Activated CD8-positive, alpha-beta memory T cell treated with anti-CD3 and anti-CD28 coated beads, Interleukin-2, amount 50 U/mL, for 24 hours (primary cell): ENCODE results near the gene RNFT2.

Source experiments
- DNase-seq: peaks from one replicate; pipeline ENCODE4 v3.0.0-alpha.2; 2020; ENCODE audit errors: extremely low read depth

Gene RNFT2

DNA sequence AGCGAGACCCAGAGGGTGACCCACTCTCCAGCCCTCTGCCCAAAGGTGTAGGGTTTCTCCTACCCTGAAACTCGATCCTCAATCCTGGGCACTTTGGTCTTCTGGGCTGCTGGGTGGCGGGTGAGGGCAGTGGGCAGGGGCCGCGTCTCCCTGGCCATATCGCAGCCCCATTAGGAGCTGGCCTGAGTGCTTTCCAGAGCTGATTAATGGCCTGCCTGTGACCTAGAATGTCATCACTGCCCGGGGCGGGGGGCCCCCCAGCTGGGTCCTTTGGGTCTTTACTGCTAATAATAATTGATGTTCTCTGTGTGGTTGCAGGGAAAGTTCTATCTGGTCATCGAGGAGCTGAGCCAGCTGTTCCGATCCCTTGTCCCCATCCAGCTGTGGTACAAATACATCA, 95.4 kb downstream of the RNFT2 start:
- DNase-seq: no peak

DNA sequence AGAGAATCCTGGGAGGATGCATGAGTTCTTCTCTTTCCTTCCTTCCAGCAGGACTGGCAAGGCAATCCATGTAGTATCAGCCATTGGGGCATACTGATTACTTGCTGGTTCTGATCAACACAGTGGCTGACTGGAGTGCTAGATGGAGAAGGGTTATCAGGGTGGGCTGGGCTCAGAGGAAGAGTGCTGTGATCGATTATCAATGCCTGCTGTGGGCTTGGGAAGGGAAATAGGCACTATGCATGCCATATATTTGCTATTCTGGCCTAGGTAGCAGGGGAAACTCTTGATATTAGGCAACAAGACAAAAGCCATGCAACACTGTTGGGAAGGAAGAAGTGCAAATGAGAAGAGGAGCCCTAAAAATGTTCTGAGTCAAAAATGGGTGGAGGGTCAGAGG, 97.4 kb downstream of the RNFT2 start:
- no peak for DNase-seq

DNA sequence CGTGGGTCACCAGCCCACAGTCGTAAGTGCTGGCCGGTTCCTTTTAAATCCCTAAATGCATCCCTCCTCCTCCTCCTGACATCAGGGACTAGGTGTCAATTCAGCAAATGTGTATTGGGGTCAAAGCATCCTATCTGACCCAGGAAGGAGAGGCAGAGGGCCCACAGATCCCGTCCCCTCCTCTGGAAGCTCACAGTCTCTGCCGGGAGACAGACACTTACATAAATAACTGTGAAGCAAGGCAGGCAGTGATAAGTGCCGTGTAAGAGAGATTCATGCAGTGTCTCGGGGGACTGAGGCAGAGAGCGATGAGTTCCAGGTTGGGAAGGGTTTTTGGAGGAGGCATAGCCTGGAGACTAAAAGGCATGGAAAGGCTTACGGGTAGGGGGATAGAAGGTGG, 99.0 kb downstream of the RNFT2 start:
- no peak for DNase-seq

DNA sequence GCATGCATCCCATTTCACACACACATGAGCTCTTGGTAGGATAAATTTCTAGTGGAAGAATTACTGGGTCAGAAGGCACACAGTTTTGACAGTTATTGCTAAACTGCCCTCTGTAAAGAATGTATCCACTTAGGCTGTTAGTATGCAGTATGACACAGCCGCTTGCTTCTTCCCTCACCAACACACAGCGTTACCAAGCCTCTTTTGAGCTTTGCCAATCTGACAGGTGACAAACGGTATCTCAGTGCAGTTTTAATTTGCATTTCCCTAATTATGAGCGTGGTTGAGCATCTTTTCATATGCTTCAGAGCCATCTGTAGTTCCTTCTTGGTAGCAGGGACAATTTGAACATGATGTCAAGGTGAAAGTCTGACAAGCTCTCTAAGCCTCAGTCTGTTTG, 100.2 kb downstream of the RNFT2 start:
- DNase-seq: no peak

DNA sequence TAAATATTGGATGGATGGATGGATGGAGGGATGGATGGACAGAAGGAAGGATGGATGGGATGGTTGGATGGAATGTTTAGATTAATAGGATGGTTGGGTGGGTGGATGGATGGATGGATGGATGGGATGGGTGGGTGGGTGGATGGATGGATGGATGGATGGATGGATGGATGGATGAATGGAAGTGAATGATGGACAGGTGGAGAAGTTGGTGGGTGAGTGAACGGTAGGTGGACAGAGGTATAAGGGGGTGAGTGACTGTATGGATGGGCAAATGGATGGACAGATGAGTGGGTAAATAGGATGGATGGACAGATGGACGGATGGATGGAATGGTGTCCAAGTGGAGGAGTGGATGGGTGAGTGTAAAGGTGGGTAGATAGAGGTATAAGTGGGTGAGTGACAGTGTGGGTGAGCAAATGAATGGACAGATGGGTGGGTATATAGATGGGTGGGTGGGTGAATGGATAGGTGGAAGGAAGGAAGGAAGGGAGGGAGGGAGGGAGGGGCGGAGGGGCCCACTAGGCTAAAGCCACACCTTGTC, 101.2 kb downstream of the RNFT2 start:
- no peak for DNase-seq

DNA sequence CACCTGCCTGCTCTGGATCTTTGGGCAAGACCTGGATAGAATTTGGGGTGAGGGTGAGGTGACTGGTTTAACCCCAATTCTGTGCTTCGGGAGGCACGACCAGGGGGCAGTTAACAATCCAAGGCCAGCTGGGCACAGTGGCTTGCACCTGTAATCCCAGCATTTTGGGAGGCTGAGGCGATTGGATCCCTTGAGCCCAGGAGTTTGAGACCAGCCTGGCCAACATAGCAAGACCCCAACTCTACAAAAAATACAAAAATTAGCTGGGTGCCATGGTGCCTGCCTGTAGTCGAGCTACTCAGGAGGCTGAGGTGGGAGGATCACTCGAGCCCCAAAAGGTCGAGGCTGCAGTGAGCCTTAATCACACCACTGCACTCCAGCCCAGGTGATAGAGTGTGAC, 105.0 kb downstream of the RNFT2 start:
- DNase-seq: no peak

DNA sequence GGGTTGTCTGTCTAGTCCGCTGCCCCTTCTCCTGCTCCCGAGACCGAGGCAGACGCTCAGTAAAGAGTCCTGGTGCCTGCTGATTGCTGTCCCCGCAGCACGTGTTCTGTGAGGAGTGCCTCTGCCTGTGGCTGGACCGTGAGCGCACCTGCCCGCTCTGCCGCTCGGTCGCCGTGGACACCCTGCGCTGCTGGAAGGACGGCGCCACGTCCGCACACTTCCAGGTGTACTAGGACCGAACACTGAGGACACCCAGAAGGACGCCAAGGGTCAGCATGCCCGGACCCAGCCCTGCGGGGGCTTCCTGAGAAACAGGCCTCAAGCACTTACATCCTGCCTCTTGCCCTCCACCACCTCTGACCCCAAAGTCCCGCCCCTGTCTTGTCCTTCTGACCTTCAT, 111.1 kb downstream of the RNFT2 start:
- DNase-seq: no peak

DNA sequence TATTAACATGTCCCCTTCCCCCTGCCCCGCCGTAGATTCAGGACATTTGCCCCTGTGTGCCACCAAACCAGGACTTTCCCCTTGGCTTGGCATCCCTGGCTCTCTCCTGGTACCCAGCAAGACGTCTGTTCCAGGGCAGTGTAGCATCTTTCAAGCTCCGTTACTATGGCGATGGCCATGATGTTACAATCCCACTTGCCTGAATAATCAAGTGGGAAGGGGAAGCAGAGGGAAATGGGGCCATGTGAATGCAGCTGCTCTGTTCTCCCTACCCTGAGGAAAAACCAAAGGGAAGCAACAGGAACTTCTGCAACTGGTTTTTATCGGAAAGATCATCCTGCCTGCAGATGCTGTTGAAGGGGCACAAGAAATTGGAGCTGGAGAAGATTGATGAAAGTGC, 114.2 kb downstream of the RNFT2 start:
- DNase-seq: no peak

DNA sequence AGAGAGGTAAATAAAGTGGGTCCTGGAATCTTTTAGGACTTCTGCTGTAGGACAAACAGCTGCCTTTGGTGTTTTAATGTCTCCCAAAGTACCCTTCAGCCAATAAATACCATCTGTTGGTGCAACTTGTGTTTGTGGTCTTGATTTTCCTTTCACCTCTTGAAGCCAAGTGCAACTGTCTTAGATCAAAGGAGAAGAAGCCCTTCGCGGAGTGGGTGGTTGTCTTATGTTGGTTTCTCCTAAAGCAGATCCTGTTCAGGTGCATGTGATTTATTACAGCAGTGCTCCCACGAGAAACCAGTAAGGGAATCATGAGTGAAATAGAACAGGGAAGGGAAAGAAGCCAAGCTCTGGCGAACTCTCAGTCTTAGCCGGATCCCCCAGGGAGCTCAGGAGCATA, 115.4 kb downstream of the RNFT2 start:
- DNase-seq: no peak

DNA sequence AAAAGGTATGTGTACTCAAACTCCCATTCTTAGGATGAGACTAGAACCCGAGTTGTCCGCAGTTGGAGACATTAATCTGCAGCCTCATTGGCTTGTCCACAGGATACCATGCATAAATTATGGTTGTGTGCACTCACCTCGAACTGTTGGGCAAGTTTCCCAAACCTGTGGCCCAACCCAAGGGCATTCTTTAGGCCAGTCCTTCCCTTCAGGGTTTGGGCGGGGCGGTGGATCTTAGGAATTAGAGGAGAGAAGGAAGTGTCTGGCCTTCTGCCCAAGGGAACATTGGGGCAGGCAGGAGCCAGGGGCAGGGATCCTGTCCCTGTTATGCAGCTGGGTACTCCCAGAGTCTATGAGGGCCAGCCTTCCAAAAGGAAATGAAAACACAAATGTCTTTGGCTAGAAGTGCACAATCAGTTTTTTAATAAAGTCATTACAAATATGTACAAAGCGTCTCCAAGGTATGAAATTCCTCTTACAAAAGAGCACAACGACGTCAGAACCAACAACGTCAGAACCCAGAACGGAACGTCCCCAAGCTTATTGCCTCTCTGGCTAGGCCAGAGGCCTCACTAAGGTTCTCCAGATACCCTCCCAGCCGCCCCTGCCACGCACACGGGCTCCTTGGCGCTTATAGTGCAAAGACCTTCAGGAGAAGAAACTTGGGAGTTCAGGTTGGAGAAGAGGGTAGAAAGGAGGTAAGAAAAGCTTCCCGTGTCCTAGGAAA, 117.8 kb downstream of the RNFT2 start:
- no peak for DNase-seq

DNA sequence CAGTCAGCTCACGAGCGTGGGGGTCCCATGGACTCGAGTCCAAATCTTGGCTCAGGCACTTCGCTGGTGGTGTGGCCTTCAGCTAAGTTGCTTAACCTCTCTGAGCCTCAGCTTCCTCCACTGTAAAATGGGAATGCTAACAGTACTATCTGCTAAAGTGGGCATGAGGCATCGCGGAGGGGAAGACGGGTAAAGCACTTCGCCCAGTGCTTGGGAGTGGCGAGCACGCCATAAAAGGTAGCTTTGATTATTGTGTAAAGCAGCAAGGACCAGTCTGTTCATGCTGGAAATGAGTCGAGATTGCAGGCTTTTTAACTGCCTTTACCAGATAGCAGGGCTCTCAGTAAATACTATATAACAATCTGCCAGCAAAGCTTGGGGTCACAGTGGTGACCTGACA, 118.6 kb downstream of the RNFT2 start:
- DNase-seq: no peak

DNA sequence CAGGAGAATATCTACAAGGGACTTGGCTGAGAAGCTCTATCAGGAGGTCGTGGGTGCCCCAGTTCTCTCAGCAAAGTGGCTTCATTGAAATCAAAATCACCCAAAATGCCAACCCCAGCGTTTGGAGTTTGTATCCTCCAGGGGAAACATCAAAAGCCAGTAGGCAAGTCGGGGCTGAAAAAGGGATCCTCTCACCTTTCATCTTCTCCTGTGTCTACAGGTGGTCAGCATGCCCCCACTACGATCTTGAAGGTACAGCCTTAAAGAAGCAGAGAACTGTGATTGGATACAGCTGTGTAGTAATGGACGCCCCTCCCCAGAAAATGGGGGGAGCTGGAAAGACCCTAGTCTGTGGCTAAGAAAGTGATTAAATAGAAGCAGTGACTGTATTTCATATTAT, 121.0 kb downstream of the RNFT2 start:
- DNase-seq: no peak

DNA sequence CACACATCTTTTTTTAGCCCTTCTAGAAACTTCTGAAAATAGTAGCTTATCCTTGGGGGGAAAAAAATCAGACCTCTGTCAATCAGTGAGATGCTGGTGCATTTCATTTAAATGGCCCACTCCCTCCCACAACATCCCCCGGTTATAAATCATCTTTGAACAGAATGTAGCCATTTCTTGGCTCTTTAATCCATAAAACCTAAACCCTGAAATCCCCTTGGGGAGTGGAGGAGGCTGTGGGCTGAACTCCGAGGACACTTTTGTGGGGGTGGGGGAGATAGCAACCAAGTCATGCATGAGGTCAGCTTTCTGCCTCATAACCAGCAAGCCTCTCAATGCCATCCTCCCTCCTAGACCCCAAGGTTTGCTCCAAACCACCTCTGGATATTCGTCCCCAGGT, 122.1 kb downstream of the RNFT2 start:
- DNase-seq: no peak

DNA sequence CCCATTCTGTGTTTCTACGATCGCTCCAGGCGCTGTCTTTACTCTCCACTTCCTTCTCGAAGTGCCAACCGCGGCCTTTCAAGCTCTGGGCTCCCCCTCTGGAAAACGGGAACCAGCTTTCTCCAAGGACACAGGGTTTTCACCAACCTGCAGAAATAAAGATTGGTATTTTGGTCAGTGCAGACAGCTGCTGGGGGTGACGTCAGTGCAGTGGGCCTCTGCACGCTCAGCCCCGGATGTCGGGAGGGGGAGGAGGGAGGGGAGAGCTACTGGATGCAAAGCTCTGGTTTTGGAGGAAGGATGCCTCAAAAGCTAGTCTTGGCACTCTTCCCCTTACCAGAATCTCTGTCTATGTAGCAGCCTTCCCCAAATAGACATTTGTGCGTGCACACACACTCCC, 123.2 kb downstream of the RNFT2 start:
- no peak for DNase-seq

DNA sequence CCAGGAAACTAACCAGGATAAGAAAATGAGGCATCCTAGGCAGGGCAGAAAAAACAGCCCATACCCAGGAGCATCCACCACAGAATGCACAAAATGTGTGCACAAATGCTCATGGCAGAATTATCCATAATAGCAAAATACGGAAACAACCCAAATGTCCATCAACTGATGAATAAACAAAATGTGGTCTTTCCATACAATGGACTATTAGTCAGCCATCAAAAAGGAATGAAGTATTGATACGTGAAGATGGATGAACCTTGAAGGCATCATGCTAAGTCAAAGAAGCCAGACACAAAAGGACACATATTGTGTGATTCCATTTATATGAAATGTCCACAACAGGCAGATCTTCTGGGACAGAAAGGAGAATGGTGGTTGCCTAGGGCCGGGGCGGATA, 124.1 kb downstream of the RNFT2 start:
- no peak for DNase-seq

DNA sequence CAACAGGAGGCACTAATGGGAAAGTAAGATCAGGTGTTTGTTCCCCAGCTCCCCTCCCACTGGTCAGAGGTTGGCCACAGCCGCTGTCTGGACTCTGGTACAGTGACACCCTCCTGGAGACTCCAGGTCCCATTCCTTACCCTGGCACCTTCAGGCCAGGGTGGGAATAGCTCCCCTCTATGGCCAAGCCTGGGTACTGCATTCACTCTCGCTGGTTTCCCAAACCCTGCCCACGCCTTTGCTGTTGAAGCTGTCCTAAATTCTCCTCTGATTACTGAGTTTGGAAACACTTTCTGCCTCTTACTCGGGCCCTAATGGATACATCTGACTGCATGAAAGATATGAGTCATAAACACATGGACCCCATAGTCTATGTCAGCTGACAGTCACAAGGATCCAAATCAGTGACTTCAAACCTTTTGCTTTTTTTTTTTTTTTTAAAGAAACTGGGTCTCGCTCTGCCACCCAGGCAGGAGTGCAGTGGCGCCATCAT, 125.2 kb downstream of the RNFT2 start:
- no peak for DNase-seq

DNA sequence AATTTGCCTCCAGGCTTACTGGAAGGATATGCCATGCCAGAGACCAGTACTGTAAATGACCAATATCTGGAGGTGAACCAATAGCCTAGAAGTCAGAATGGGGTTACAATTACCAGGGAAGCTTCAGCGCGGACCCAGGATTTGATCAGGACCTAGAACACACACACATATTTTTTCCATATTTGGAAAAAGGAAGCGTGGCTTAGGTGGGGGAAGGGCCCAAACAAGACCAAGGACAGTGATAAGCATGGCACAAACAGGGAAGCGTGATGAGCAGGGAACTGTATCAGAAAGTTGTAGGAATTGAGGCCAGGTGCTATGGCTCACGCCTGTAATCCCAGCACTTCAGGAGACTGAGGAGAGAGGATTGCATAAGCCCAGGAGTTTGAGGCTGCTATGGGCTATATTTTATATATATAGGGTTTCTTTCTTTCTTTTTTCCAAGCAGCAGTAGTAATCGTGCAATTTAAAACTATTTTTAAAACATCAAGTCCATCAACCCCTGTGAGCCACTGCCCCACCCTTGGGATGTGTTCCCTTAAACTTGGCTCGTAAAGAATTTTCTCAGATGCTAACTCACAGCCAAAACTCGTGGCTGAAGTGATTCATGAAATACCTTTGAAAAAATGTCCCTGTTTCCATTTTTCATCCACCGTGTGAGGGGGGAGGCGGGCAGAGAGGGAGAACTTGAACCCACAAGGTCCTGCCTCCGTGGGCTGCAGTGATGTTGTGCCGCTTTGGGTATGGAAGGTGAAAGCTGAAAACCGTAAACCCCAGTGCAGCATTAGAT, 126.5 kb downstream of the RNFT2 start:
- no peak for DNase-seq

DNA sequence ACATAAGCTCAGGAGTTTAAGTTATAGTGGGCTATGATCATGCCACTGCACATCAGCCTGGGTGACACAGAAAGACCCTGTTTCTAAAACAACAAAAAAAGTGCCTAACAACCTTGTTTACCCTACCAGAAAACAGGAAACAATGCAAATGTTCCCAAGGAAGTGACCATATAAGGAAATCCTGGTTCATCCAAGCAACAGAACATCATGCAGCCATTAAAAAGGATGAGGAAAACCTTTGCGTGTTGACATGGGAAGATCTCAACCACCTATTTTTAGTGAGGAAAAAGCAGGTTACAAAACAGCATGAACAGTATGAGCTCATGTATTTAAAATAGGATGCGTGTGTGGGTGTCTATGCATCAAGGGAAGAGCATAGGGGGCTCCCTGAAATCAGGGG, 129.4 kb downstream of the RNFT2 start:
- DNase-seq: no peak

DNA sequence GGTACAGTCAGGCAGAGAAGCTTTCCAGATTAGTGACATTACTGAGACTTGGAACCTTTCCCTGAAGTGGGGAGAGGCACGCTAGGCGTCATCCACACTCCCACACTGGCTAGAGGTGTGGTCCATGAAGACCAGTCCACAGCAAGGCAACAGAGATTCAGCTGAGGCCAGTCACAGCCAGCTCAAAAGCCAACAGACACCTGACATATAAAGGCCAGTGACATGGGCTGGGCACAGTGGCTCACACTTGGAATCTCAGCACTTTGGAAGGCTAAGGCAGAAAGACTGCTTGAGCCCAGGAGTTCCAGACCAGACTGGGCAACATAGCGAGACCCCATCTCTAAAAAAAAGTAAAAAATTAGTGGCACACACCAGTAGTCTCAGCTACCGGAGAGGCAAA, 132.2 kb downstream of the RNFT2 start:
- no peak for DNase-seq

DNA sequence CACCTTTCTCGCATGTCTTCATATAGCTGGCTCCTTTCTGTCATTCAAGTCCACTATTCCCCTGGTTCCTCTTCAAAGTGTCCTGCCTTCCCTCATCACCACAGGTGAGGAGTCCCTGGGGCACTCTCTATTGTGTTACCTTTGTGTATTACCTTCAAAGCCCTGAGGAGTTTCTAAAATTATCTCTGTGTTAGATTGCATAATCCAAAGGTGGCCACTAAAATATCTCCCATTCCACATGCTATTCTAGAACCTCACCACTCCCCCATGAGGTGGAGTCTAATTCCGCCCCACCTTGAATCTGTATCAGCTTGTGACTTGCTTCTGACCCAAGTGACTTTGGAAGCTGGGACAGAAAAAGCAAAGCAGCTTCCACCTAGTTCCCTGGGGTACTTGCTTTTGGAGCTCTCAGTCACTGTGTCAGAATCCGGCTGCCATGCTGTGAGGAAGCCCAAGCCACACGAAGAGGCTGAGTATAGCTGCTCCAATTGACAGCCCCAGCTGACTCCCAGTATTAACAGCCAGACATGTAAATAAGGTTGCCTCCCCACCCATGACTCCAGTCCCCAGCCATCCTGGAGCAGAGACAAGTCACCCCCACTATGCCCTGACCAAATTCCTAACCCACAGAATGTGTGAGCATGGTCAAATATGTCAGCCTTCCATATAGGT, 136.3 kb downstream of the RNFT2 start:
- DNase-seq: no peak

DNA sequence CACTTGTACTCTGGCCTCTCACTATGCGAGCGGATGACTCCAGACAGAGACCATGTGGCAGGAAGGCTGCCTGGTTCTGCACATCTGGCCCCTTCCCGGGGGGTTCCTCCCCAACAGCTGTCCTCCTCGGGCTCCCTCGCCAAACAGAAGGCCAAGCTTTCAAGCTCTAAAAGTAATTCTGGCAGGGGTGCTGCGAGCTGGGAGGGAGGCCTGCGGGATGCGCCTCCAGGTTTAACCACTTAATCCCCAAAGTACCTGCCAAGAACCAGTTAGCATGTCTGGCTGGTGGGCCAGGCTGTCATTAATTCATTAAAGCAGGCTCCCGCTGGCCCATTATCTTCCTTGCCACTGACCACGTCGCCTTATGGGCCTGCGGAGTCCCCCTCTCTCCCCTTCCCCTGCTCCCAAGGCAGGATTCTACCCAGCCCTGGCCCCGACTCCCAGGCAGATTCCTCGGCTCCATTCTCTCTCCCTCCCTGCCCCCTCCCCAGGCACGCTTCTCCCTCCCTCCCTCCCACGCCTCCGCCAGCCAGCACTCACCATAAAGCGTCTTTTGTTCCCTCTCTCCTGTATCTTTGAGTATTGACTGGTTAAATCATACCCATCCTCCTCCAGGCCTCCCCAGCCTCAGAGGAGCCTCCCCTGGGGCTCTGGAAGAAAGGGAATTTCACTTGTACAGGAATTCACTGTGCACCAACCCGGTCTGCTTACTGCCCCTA, 138.2 kb downstream of the RNFT2 start:
- no peak for DNase-seq
